ENCODE data around the gene C1orf210.

The C1orf210 gene

GRCh38 chr1:43272576-43273571 lies 12.5 kb downstream of the C1orf210 start:
- Histone ChIP-seq H3K36me3 (ENCODE audit: insufficient read depth, low read length) (no peaks in the 10 kb centered on the region), H3K4me1 (ENCODE audit: insufficient read depth, low read length) (no peaks in the 10 kb centered on the region), H3K4me3 (ENCODE audit: low read length) (no peak overlapping the region), H3K9me3 (ENCODE audit: low read length) (no peaks in the 10 kb centered on the region), H3K27me3 (ENCODE audit: insufficient read depth, low read length) (peaks cover 18% of the 10 kb centered on the region), H2AFZ (ENCODE audit: low read depth, low read length) (no peak overlapping the region)

GRCh38 chr1:43272161-43272560 lies 13.2 kb downstream of the C1orf210 start:
- H2AFZ ChIP-seq (ENCODE audit: low read depth, low read length): no peak overlapping the region
- H3K4me3 ChIP-seq (ENCODE audit: low read length): no peak overlapping the region
- H3K9me3 ChIP-seq (ENCODE audit: low read length): no peaks in the 10 kb centered on the region
- peaks cover 22% of the 10 kb centered on the region for H3K27me3 ChIP-seq (ENCODE audit: insufficient read depth, low read length)
- no peaks in the 10 kb centered on the region for H3K4me1 ChIP-seq (ENCODE audit: insufficient read depth, low read length)
- H3K36me3 ChIP-seq (ENCODE audit: insufficient read depth, low read length): no peaks in the 10 kb centered on the region

DNA sequence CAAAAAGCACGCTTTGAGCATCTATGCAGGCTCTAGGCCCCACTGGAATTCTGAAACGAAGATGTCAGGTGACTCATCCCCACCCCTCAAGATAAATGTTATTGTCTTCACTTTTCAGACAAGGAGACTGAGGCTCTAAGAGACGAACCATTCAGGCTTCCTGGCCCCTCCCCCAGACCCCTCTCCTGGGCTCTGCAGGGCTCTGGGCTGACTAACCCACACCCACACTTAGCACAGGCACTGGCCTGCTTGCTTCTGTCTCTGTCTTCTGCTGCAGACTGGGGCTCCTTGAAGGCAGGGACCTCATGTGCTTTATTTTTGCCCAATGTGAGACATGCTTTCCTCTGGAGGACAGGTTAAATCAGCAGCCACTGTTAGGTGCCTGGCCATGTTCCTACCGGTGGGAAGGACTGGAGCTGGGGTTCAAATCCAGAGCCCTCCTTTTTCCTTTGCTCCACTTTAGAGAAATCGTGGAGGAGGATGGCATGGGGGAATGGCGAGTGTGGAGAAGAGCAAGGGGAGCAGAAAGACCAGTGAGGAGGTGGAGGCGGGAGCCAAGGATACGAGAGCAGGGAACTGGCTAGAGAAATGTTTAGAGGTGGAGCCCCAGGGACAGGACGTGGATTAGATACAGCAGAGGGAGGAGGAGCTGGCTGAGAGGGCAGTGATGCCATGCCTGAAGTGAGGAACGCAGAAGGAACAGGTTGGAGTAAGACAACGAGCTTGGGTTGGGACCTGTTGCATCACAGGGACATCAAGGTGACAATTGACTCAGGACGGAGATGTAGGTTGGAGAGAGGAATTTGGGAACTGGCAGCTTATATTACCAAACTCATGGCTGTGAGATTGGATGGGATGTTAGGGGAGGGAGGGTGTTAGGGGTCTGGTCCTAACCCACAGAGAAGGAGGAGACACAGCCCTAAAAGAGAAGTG lies 13.9 kb downstream of the C1orf210 start:
- H3K4me3 ChIP-seq (ENCODE audit: low read length): no peak overlapping the region

GRCh38 chr1:43270421-43271095 lies 14.8 kb downstream of the C1orf210 start:
- Histone ChIP-seq H3K4me3 (ENCODE audit: low read length) (no peak overlapping the region), H3K9me3 (ENCODE audit: low read length) (peaks cover 3% of the 10 kb centered on the region), H3K27me3 (ENCODE audit: insufficient read depth, low read length) (peaks cover 22% of the 10 kb centered on the region), H3K36me3 (ENCODE audit: insufficient read depth, low read length) (no peaks in the 10 kb centered on the region), H3K4me1 (ENCODE audit: insufficient read depth, low read length) (no peaks in the 10 kb centered on the region), H2AFZ (ENCODE audit: low read depth, low read length) (no peak overlapping the region)

More for the DNA sequence above, 13.9 kb downstream of the C1orf210 start:
- Histone ChIP-seq H3K4me1 (ENCODE audit: insufficient read depth, low read length) (no peaks in the 10 kb centered on the region), H2AFZ (ENCODE audit: low read depth, low read length) (no peak overlapping the region), H3K9me3 (ENCODE audit: low read length) (no peaks in the 10 kb centered on the region), H3K27me3 (ENCODE audit: insufficient read depth, low read length) (peaks cover 22% of the 10 kb centered on the region), H3K36me3 (ENCODE audit: insufficient read depth, low read length) (no peaks in the 10 kb centered on the region)

- Histone ChIP-seq H2AFZ (ENCODE audit: low read depth, low read length) (no peak within 1 kb of the TSS), H3K4me3 (ENCODE audit: low read length) (no peak within 1 kb of the TSS), H3K36me3 (ENCODE audit: insufficient read depth, low read length) (no peaks in the 10 kb centered on the region)
These were observed 15.6 kb downstream of the C1orf210 start, which contains the start of gene TMEM125 for GRCh38 chr1:43269627-43270375. Gene TMEM125 (plus strand): TSS chr1:43269983. CDS start chr1:43272723, 2,740 bp downstream.

DNA sequence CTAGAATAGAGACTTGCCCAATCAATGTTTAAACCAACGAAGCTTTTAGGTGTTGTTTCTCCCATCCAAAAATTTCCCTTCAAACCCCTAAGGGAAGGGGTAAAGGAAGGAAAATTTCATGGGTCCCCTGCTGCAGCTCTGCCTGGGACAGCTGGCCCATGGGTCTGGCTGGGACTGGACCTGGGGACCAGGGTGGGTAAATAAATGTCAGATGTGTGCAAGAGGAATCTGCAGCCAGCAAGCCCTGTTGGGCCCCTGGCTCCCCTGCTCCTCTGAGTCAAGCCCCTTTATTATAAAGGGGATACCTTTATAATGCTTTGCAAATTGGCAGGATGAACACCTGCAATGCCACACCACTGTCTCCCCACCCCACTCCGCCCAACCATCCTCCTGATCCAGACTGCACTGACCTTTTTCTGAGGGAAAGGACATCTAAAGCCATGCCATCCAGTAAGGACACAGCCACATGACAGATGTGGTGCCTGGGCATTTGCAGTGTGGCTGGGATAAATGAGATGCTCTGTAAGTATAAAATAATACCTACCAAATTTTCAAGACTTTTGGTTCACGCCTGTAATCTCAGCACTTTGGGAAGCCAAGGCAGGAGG lies 17.5 kb downstream of the C1orf210 start:
- Histone ChIP-seq H3K27me3 (ENCODE audit: insufficient read depth, low read length) (peaks cover 22% of the 10 kb centered on the region), H3K4me1 (ENCODE audit: insufficient read depth, low read length) (no peaks in the 10 kb centered on the region), H3K4me3 (ENCODE audit: low read length) (no peak overlapping the region), H3K36me3 (ENCODE audit: insufficient read depth, low read length) (no peaks in the 10 kb centered on the region), H2AFZ (ENCODE audit: low read depth, low read length) (no peak overlapping the region), H3K9me3 (ENCODE audit: low read length) (peaks cover 3% of the 10 kb centered on the region)

More at GRCh38 chr1:43269627-43270375, 15.6 kb downstream of the C1orf210 start, which contains the start of gene TMEM125:
- Histone ChIP-seq H3K4me1 (ENCODE audit: insufficient read depth, low read length) (no peaks in the 10 kb centered on the region), H3K9me3 (ENCODE audit: low read length) (peaks cover 3% of the 10 kb centered on the region), H3K27me3 (ENCODE audit: insufficient read depth, low read length) (peaks cover 22% of the 10 kb centered on the region)

DNA sequence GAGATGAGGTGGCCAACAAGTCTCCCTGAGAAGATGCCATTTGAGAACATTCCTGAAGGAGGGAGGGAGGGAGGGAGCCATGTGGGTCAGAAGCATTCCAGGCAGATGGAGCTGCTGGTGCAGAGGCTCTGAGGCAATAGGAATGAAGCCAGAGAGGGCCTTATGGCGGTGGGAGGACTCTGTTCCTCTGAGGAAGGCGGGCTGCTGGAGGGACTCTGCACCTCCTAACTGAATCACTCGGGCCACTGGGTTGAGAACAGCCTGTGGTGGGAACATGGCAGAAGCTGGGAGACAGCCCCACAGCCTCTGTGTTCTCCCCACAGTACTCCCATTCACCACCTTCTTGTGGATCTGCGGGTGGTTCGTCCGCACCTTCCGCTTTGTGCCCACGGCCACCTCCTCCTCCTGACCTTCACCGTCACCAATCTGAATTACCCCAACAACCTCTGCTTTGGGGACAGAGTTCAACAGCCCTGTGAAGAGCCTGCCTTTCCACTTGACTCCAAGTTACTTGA lies 18.0 kb downstream of the C1orf210 start:
- peaks cover 22% of the 10 kb centered on the region for H3K27me3 ChIP-seq (ENCODE audit: insufficient read depth, low read length)
- H3K36me3 ChIP-seq (ENCODE audit: insufficient read depth, low read length): no peaks in the 10 kb centered on the region
- H3K4me1 ChIP-seq (ENCODE audit: insufficient read depth, low read length): no peaks in the 10 kb centered on the region
- H3K9me3 ChIP-seq (ENCODE audit: low read length): peaks cover 3% of the 10 kb centered on the region
- H2AFZ ChIP-seq (ENCODE audit: low read depth, low read length): no peak overlapping the region
- no peak overlapping the region for H3K4me3 ChIP-seq (ENCODE audit: low read length)

DNA sequence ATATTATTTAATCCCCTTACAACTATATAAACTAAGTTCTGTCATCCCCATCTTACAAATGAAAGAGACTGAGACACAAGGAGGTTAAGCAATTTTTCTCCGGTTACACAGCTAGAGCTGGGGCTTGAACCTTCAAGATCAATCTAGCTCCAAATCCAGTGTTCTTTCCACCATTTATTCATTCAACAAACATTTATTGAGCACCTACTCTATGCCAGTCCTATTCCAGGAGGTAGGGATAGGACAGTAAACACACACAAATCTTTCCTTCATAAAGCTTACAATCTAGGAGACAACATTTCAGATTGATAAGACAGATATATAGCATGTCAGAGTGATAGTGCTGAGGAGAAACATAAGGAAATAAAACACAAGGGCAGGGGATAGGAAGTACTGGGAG lies 18.5 kb downstream of the C1orf210 start:
- no peaks in the 10 kb centered on the region for H3K4me1 ChIP-seq (ENCODE audit: insufficient read depth, low read length)

DNA sequence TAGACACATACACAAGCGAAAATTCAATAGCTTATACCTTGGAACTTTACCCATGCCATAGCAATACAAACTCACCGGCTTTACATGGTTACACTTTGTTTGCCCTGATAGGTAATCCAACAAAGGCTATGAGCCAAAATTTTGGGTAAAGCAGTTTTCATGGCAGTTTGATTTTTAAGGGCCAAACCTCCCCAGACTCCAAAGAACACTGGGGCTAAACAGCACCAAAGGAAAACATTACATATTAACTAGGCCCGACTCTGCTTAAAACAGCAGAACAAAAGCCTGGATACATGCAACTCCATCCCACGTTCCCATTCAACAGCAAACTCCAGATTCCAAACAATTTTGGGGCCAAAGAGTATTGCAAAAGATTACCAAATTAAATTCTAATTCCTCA lies 19.9 kb downstream of the C1orf210 start:
- H3K4me1 ChIP-seq (ENCODE audit: insufficient read depth, low read length): no peaks in the 10 kb centered on the region
- H3K4me3 ChIP-seq (ENCODE audit: low read length): no peak overlapping the region
- peaks cover 13% of the 10 kb centered on the region for H3K27me3 ChIP-seq (ENCODE audit: insufficient read depth, low read length)
- H3K9me3 ChIP-seq (ENCODE audit: low read length): peaks cover 3% of the 10 kb centered on the region
- no peak overlapping the region for H2AFZ ChIP-seq (ENCODE audit: low read depth, low read length)
- H3K36me3 ChIP-seq (ENCODE audit: insufficient read depth, low read length): no peaks in the 10 kb centered on the region

More for the DNA sequence above, 18.5 kb downstream of the C1orf210 start:
- Histone ChIP-seq H3K9me3 (ENCODE audit: low read length) (peaks cover 3% of the 10 kb centered on the region), H3K36me3 (ENCODE audit: insufficient read depth, low read length) (no peaks in the 10 kb centered on the region), H3K27me3 (ENCODE audit: insufficient read depth, low read length) (peaks cover 22% of the 10 kb centered on the region), H2AFZ (ENCODE audit: low read depth, low read length) (no peak overlapping the region), H3K4me3 (ENCODE audit: low read length) (no peak overlapping the region)

GRCh38 chr1:43258370-43258769 lies 27.0 kb downstream of the C1orf210 start:
- Histone ChIP-seq H3K27me3 (ENCODE audit: insufficient read depth, low read length) (peaks cover 3% of the 10 kb centered on the region), H3K9me3 (ENCODE audit: low read length) (peaks cover 3% of the 10 kb centered on the region), H3K36me3 (ENCODE audit: insufficient read depth, low read length) (no peaks in the 10 kb centered on the region), H2AFZ (ENCODE audit: low read depth, low read length) (no peak overlapping the region), H3K4me1 (ENCODE audit: insufficient read depth, low read length) (no peaks in the 10 kb centered on the region), H3K4me3 (ENCODE audit: low read length) (no peak overlapping the region)

DNA sequence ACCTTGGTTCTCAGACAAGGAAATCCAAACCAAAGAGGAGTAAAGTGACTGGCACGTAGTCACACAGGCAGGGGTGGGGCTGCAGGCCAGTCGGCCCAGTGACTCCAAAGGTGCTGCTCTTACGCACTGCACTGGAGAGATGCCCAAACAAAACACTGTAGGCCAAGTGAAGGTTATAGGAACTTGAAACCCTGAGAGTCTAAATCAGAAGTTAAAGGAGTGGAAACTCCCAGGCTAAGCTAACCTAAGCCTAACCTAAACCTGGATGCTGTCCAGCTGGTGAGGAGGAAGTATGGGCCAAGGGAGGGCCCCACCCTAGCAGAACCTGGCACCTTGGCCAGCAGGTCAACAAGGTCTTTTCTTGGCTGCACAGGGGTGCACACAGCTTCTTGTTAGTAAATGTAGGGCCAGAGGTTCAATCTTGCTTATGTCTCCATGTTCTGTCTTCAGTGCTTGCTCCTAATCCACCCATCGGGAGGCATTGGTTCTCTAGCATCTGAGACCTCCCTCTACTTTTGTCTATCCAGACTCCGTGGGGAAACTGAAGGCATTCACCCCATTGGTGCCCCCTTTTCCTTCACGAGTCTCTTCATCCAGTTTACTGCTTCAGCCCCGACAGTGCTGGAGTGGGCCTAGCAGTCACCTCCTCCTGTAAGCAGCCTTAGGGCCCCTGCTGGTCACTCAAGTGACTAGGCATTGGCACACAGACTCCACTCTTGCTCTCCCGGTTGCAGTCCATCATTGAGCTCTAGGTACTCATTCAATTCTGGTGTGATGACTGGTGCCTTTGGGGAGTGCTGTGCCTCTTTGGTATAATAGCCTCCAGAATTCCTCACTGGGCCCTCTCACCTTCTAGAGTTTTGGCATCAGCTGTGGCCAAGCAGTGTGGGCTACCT lies 28.5 kb downstream of the C1orf210 start:
- no peaks in the 10 kb centered on the region for H3K36me3 ChIP-seq (ENCODE audit: insufficient read depth, low read length)
- H2AFZ ChIP-seq (ENCODE audit: low read depth, low read length): no peak overlapping the region
- H3K4me3 ChIP-seq (ENCODE audit: low read length): no peak overlapping the region
- H3K27me3 ChIP-seq (ENCODE audit: insufficient read depth, low read length): peaks cover 3% of the 10 kb centered on the region
- peaks cover 3% of the 10 kb centered on the region for H3K9me3 ChIP-seq (ENCODE audit: low read length)
- H3K4me1 ChIP-seq (ENCODE audit: insufficient read depth, low read length): no peaks in the 10 kb centered on the region
